Erythroblast (primary cell): ENCODE measurements around the gene PRDM8.

ENCODE experiments used
- GATA1 ChIP-seq: IDR thresholded peaks from 2 replicates; pipeline ENCODE4 v1.6.1; 2011; ENCODE audit warnings: low read depth, mild to moderate bottlenecking, control low read depth, low read length, moderate library complexity
- POLR2A ChIP-seq: IDR thresholded peaks from 2 replicates; pipeline ENCODE4 v1.6.1; 2011; ENCODE audit warnings: mild to moderate bottlenecking, low read length

DNA sequence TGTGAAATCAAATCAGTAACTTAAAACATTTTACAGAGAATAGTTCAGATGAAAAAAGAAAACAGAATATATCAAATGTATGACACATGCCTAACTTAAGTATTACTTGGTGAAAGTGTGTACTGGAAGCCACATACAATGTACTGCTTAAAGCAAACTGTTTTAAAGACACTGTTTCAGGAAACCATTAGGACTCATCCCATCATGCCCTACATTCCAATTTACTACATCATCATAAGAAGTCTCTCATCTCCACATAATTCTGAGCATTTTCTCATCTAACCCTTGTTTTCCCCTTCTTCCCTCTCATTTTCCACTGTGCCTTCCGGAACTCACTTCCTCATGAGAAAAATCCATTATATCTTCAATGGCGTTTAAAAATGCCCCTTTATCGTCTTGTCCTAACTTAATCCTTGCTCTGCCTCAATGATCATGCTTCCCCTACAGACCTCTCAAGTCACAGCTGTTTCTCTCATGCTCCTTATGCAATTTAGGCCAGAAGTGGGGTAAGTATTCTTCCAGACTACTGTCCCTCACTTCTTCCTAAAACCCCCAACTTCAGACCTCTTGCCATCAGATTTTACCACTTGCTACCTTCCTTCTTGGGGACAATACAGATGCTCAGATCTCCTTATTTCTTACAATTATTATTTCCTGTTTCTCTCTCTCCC is 42.3 kb downstream of the PRDM8 start:
- TF ChIP-seq POLR2A (no peak), GATA1 (no peak)
